Lower lobe of right lung (tissue), 2 donors: ENCODE measurements around the gene VAV2. TPM values are rescaled to one million over a fixed set of nuclear protein-coding genes. Genes with fewer than 3 reads are reported as not detected.

Experiments used
- ATAC-seq, 2 donors: fragments of 200-7000 bp; cut with Tn5 transposase; one replicate each; pipeline ENCODE4 v1.9.1; 2020 to 2022; ENCODE audit warnings: mild to moderate bottlenecking in 2 of 2, moderate library complexity in 2 of 2
- DNase-seq: peaks from one replicate; pipeline ENCODE4 v3.0.0-alpha.2; 2020
- H3K27ac ChIP-seq: fragments of 200-600 bp; one replicate; pipeline ENCODE4 v1.8.0; 2022
- H3K27me3 ChIP-seq: fragments of 200-600 bp; one replicate; pipeline ENCODE4 v1.8.0; 2022; ENCODE audit warnings: low read depth
- H3K36me3 ChIP-seq: fragments of 200-600 bp; one replicate; pipeline ENCODE4 v1.8.0; 2022; ENCODE audit warnings: mild to moderate bottlenecking
- H3K4me1 ChIP-seq: fragments of 200-600 bp; one replicate; pipeline ENCODE4 v1.8.0; 2022
- H3K4me3 ChIP-seq: fragments of 200-600 bp; one replicate; pipeline ENCODE4 v1.8.0; 2022; ENCODE audit warnings: mild to moderate bottlenecking
- H3K9me3 ChIP-seq: fragments of 200-600 bp; one replicate; pipeline ENCODE4 v1.8.0; 2022
- CTCF ChIP-seq: fragments of 200-600 bp; IDR thresholded peaks from one replicate; pipeline ENCODE4 v1.8.0; 2022; ENCODE audit warnings: antibody characterized with exemption, mild to moderate bottlenecking
- intact Hi-C: fragments of 100-400 bp; cut with DNase I; formaldehyde crosslinking; loops from one replicate; pipeline ENCODE4 v1.11.0; 2022
- total RNA-seq: library from RNA; stranded (reverse); fragmentation: NEBNext Ultra II Directional; extraction: Animal tissue kit (Norgen Biotek cat#: 25700); gene quantifications from one replicate; pipeline ENCODE4 v1.2.1, GENCODE V29; 2021
- donor health status: DM: no; HTN: yes; CAD: no; lungs with severe emphysema.

VAV2 gene
- total RNA-seq, 1 donor from 2014 or later, result 26.9 TPM

- DNase-seq (no peak), ATAC-seq (no peak)
- intact Hi-C loops, result no loop called here
- Histone ChIP-seq H3K4me1 (peaks cover 11% of the 10 kb centered on the region), H3K4me3 (no peak overlapping the region), H3K27me3 (no peaks in the 10 kb centered on the region), H3K36me3 (peaks cover 34% of the 10 kb centered on the region), H3K27ac (no peak overlapping the region), H3K9me3 (no peaks in the 10 kb centered on the region)
- TF ChIP-seq CTCF, result no peak
These were observed 36.0 kb upstream of the VAV2 start for GRCh38 chr9:134028076-134028475.

DNA sequence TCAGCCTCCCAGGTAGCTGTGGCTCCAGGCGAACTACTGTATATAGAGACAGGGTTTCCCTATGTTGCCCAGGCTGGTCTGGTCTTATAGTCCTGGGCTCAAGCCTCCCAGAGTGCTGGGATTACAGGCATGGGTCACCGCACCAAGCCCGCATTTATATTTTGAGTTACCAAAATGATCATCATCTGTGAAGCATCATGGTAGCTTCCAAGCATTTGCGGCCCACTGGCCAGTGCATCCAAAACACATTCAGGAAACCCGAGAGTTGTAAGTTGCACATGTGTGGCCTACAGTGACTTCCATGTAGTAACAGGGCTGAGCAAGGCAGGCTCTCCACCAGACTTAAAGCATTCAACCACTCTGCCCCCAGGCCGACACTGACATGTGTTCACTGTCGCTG lies 35.4 kb upstream of the VAV2 start:
- H3K9me3 ChIP-seq, result no peaks in the 10 kb centered on the region
- peaks cover 11% of the 10 kb centered on the region for H3K4me1 ChIP-seq
- ATAC-seq (no peak), DNase-seq (no peak)
- no peak overlapping the region for H3K27ac ChIP-seq
- intact Hi-C loops, result no loop called here
- peaks cover 29% of the 10 kb centered on the region for H3K36me3 ChIP-seq
- no peak for TF ChIP-seq CTCF
- no peaks in the 10 kb centered on the region for H3K27me3 ChIP-seq
- no peak overlapping the region for H3K4me3 ChIP-seq

- no peak overlapping the region for H3K27ac ChIP-seq
- no peaks in the 10 kb centered on the region for H3K9me3 ChIP-seq
- no peak for TF ChIP-seq CTCF
- H3K4me1 ChIP-seq, result peaks cover 11% of the 10 kb centered on the region
- peaks cover 23% of the 10 kb centered on the region for H3K36me3 ChIP-seq
- no peak overlapping the region for H3K4me3 ChIP-seq
- H3K27me3 ChIP-seq, result no peaks in the 10 kb centered on the region
- intact Hi-C loops, result no loop called here
- DNase-seq (no peak), ATAC-seq (no peak)
These were observed 34.9 kb upstream of the VAV2 start for GRCh38 chr9:134026981-134027380.

DNA sequence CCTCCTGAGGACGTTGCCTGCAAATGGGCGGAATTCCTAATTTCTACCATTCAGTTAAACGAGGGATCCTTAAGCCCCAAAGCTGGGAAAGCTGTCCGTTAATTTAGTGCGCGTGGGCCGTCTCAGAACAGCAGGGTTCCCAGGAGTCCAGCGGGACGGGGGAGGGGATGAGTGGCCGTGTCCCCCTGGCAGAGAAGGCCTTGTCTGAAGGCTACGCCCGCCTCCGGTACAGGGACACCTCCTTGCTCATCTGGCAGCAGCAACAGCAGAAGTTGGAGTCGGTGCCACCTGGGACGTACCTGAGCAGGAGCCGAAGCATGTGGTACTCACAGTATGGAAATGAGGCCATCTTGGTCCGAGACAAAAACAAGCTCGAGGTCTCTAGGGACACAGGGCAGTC lies 34.5 kb upstream of the VAV2 start:
- H3K27me3 ChIP-seq, result no peaks in the 10 kb centered on the region
- peak overlapping the region; percentile 75 for H3K4me3 ChIP-seq
- peaks cover 11% of the 10 kb centered on the region for H3K4me1 ChIP-seq
- intact Hi-C loops, result no loop called here
- peaks cover 19% of the 10 kb centered on the region for H3K36me3 ChIP-seq
- DNase-seq (no peak), ATAC-seq (no peak)
- H3K9me3 ChIP-seq, result no peaks in the 10 kb centered on the region
- no peak overlapping the region for H3K27ac ChIP-seq
- no peak for TF ChIP-seq CTCF

DNA sequence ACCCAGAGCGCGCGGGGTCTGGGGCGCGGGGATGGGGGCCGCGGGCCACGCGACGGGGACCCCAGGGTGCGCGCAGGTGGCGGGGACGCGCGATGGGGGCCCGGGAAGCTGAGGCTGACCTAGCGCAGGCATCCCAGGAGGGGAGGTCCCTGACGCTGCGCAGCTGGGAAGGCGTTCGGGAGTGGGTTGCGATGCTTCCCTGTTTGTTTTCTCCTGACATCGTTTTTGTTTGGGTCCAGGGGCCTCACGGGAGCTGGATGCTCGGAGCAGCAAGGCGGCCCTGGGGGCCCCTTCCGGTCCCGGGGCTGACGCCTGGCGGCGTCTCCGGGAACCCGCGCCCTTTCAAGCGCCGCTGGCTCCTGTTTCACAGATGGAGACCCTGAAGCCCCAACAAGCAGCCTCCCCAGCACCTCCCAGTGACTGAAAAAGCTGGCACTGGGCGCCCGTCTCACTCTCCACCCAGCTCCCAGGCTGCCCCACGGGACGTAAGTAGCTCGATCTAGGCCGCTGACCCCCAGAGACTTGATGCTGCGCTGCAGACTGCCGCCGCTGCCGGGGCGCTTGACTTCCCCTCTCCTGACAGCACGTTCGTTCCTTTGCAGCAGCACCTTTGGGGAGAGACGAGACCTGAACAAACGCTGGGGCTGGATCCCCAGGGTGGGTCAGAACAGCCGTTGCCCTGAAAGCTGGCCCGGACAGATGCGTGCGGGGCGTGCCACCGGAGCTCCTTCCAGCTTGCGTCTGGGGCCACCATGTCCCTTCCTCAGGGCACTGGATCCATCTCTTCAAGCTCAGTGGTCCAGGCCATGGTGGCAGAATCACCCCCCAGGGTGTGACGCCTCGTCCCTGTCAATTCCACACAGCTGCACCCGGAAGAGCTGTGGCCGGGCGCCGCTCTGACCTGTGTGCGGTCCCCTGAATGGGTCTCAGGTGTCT lies 33.8 kb upstream of the VAV2 start:
- ATAC-seq, result peak; percentile 0 to 31
- TF ChIP-seq CTCF, result peak; percentile 28
- intact Hi-C loops, result no loop called here
- Histone ChIP-seq H3K36me3 (peaks cover 12% of the 10 kb centered on the region), H3K27ac (peak overlapping the region; percentile 70), H3K4me3 (peak overlapping the region; percentile 75), H3K27me3 (no peaks in the 10 kb centered on the region), H3K4me1 (peaks cover 11% of the 10 kb centered on the region), H3K9me3 (no peaks in the 10 kb centered on the region)
- DNase-seq, result peak; percentile 63
